Left forelimb (tissue), 1 donor: ENCODE results near the gene ZNF385D.

Source experiments
- DNase-seq: peaks from one replicate; pipeline ENCODE4 v3.0.0-alpha.2; 2018; ENCODE audit warnings: low spot score

The ZNF385D gene

DNA sequence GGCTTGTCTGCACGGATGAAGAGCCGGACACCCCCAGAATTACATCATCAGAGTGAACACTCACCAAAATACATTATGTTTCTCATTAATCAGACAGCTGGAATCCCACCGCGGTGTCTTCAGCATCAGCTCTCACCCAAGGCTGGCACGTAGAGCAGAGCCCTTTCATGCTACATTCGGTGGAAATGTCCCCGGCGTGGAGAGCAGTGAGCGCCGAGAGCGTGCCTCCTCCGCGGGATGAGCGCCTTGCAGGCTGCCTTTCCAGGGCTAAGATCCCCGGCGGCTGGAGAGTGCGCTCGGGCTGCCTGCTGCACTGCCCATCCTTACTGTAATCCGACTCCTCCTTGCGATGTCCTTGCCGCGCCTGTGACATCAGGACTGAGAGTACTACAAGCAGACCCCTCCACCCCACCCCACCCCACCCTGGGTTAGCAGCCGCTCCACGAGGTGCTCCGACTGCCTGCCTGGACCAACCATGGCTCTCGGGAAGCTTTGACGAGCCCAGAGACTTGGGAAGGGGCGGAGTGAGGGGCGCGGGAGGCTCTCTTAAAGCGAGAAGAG, at the start of gene ZNF385D:
Gene ZNF385D (minus strand): TSS at position 380 of the 561 bp plus-strand sequence. CDS start 294 bp downstream, at position 86.
- peak; percentile 86 for DNase-seq

GRCh38 chr3:21798356-21799088, 47.5 kb upstream of the ZNF385D start:
- DNase-seq: no peak

DNA sequence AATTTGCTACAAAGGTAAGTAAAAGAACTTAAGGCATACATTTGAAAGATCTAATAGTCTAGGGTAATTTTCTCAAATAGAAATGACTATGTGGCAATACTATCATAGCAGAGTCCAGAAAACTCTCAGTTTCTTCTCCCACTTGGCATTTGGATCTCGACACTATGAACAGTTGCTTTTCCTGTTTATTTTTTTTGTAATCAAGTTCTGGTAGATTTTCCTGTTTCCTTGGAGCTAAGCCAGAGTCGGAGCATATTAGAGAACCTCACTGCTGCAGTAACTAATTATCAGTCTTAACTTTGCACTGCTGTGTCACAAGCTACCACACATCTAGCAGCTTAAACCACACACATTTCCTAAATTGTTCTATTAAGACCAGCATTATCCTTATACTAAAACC, 44.9 kb upstream of the ZNF385D start:
- DNase-seq: no peak

GRCh38 chr3:21795152-21795837, 44.3 kb upstream of the ZNF385D start:
- no peak for DNase-seq

DNA sequence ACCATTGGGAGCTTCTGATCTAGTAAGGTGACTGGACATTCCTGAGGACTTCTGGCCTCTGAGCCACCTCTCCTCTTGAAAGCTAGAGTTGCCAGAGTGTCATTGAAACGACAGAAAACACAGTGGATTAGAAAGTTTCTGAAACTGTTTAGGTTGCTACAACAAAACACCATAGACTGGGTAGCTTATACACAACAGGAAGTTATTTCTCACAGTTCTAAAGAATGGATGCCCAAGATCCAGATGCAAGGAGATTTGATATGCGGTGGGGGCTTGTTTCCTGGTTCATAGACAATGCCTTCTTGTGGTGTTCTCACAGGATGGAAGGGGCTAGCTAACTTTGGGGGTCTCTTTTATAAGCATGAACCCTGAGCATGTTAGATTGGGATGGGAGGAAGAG, 43.3 kb upstream of the ZNF385D start:
- DNase-seq: no peak

GRCh38 chr3:21792176-21792575, 41.2 kb upstream of the ZNF385D start:
- DNase-seq: no peak

DNA sequence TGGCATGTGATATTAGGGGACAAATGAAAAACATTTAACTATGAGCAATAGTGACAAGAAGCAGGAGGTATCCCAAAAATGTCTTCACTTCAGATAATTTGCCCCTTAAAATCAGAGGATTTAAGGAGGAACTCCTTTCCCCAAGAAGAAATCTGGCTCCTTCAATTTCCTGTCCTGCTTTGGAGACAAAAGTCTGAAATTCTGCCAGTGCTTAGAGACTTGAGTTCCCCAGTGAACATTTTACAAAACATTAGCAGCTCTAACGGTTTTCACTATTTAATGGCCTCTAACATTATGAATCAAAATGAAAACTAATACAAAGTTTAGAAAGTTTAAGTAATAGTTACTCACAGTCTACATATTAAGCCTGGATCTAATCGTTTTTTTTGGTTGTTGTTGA, 40.3 kb upstream of the ZNF385D start:
- DNase-seq: no peak

DNA sequence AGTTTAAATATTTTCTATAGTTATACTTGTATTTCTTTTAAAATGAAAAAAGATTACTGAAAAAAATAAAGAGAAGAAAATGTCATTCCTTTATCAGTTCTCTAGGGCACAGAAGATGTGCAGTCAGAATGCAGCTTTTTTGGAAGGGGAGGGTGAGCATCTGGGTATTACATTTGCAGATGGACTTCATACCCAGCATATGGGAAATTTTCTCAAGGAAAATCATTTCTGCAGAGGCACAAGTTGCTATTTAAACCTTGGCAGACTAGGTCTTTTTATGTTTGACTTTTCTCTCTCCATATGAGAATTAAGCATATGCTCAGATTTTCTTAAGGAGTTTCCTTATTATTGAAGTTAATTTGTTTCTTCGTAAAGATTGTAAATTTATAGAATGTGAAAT, 39.5 kb upstream of the ZNF385D start:
- DNase-seq: no peak

DNA sequence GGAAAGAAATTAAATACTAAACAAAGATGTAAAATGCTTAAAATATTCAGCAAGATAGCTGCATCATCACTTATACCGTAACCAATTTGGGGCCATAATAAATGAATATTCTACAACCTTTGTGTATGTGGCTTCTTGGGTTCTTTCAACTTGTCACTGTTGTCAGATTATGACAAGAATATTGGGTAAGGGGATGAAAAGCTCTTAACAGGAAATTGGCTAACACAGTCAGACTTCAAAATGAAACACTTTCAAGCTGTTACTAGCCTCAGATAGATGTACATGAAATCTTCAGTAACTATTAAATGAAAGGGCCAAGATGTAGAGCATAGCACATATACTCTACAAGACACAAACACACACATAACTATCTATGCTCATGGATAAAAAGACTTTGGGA, 38.7 kb upstream of the ZNF385D start:
- no peak for DNase-seq

DNA sequence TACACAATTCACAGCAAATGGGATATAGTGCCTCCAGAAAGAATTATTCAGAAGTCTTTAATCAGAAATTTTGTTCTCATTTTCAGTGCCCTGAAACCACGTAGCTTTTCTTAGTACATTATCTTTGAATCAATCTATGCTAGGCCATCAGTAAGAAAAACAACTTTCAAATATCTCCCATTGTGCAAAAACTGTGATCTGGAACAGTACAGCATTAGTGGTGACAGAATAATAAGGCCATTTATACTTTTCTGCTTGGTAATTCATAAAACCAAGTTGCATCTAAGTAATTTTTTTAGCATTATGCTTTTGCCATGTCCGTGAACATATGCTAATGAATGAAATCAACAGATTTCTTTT, 35.4 kb upstream of the ZNF385D start:
- DNase-seq: no peak

DNA sequence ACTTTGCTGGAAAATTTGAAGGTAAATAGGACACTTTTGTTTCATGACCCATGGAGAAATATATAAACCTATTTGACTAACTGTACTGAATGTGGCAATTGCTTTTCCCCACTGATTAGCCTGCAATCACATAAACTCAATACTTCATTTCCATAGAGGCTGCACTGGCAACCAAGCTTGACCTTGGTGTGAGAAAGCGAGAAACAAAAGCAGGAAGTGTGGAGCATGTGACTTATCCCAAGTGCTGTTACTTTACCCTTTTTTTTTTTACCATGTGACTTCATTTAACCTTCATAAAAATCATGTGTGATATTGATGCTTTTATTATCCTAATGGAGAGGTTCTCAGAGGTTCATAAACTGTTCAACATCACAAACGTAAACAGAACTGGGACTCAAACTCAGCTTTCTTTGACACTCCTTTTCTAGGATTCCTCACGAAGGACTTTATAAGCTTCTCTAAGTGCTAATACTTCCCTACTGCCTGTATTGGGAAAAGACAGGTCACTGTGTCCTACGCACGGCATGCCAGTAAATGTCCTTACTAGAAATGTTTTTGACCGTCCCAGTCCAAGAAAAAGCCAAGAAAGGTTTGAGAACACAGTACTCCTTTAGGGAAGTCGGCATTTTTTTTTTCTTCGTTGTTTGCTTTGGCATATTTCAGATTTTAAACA, 34.9 kb upstream of the ZNF385D start:
- no peak for DNase-seq

GRCh38 chr3:21783839-21784238, 32.8 kb upstream of the ZNF385D start:
- no peak for DNase-seq

GRCh38 chr3:21781355-21781754, 30.3 kb upstream of the ZNF385D start:
- DNase-seq: no peak

DNA sequence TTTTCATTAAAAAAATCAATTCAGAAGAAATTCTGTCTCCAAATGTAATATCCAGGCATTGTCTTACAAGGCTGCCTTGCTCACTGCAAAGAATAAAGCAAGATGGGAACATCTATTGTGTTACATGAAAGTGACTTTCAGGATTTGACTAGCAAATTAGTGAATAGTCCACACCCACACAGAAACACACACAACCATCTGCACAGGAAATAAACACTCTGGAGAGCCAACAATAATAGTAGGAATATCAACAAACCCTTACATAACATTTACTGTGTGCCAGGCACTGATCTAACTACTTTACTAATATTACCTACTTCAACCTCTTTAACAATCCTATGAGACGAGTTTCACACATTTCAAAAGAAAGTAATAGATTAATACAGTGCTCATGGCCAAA, 28.9 kb upstream of the ZNF385D start:
- no peak for DNase-seq

- DNase-seq: no peak
Observed at GRCh38 chr3:21778715-21779114, 27.7 kb upstream of the ZNF385D start.

DNA sequence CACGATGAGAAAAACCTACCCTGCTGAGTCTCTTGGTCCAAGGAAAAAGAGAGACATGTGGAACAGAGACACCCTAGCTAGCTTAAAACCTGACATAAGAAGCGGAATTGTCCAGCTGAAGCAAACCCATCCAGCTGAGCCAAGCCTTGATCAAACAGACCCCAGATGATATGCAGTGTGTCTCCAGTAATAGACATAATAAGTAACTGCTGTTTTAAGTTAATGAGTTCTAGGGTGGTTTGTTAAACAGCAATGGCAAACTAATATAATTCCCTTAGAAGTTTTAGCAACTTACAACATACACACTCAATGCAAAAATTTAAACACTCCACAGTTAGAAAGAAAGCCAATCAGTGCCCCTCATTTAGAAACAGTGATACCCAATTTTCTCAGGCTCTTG, 26.8 kb upstream of the ZNF385D start:
- DNase-seq: no peak

DNA sequence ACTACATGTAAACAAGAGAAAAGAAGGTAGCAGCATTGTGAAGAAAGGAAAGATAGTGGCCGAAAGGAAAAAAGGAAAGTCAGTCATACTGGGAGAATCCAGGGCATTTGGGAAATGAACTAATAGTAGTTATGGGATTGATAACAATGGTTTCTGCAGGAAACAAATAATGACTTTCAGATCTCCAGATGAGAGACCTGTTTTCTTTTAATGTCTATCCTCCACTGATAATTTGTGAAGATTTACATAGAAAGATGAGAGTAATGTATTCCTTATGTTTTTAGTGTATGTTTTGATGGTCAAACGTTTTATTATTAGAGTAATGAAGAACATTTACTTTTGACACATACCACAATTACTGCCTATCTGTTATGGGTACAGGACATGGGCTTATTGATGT, 15.0 kb upstream of the ZNF385D start:
- DNase-seq: no peak

DNA sequence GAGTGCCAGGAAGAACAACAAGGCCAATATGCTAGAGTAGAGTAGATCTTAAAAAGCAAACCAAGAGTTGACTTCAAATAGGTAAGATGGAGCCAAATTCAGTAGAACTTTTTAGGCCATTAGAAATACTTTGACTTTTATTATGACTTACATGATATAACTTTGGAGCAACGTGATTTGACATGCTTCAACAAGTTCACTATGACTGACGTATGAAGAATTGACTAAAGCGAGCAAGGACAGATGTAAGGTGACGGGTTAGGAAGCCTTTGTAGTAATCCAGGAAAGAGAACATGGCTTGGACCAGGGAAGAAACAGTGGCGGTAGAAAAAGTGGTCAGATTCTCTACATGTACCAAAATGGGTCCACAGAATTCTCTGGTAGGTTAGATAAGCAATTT, 4.9 kb upstream of the ZNF385D start:
- DNase-seq: no peak

DNA sequence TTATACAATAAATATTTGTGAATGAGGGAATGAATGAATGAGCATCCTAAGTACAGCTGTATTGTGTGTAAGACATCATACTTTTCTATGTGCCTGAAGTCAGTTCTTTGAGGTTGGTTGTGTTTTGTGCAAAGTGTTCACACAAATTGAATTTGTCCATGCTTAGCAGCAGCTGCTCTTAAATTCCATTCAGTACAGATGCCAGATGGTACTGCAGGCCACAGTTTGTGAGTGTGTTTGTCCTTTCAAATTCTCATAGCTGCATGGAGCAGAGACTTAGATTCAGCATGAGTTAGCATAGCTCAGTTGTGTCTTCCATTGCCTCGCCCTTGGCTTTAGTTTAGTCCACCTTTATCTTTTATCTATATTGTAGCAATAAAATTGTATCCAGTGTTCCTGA, 3.8 kb upstream of the ZNF385D start:
- DNase-seq: no peak

DNA sequence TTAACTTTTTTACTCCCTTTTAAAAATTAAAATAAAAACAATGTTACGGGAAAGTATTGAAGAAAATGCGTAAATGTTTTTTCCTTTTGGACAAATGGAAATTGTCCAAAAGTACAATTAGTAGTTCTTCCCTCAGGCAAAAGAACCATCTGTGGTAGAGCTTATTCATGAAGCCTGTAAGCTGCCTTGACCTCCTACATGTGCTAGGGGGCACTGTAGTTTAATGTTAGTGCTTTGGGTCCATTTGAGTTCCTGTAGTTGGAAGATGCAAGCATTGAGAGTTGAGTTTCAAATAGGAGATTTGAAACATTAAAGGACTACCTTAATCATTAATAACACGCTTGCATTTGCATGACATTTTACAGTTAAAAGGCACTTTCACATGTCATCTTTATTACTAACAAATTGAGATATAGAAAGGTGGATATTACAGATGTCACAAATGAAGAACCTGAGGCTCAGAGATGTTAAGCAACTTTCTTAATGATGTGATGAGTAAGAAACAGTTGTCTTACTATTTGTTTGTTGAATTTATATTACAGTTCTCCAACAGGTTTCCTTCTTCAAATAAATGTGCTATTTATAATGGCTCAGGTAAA, 1.8 kb upstream of the ZNF385D start:
- no peak for DNase-seq

- no peak for DNase-seq
Observed at GRCh38 chr3:21751886-21752285, 876 bp upstream of the ZNF385D start.

DNA sequence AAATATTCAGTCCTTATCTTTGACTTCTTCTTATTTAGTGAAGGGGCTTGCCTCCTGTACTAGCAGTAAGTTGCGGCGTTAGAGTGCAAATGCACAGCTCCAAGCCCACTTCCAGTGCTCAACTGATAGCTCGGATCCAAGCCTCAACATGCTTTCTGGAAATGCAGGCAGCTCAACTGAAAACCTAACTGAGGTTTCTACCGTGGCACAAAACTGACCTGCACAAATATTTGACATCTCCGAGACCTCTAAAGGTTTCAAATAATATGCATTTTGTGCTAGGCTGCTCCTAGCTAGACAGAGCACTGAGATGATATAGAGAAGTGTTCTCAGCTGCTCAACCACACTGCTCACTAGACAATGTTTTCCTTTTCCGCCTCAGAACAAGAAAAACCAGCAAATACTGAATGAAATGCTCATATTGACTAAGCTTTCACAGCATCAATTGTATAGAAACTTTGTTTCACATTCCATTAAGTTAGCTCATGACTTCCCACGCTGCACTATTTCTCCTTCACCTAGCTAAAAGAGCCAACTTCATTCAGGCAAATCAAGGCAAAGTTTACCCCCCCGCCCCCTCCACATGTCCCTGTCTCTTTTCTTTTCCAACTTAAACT, 822 bp downstream of the ZNF385D start:
- no peak for DNase-seq
